Gastrocnemius medialis (tissue), 4 donors: ENCODE measurements around the gene PAPPA2. TPM values are rescaled to one million over a fixed set of nuclear protein-coding genes. Genes with fewer than 3 reads are reported as not detected.

Experiments
- ATAC-seq, 2 donors: fragments of 150-250 bp; one replicate each; pipeline ENCODE4 v1.9.1; 2016
- DNase-seq, 2 donors: peaks; one replicate each; pipeline ENCODE4 v3.0.0-alpha.2; 2019
- H3K27ac ChIP-seq, 4 donors: fragments of 200-600 bp; sonication (generic); 1 replicate in 1 of 4; 2 replicates in 3 of 4; pipeline ENCODE4 v1.5.1; 2016 to 2018; ENCODE audit warnings: mild to moderate bottlenecking in 2 of 4, moderate library complexity in 1 of 4
- H3K27me3 ChIP-seq, 3 donors: fragments of 200-600 bp; sonication (generic) in 2 of 3; 1 replicate in 1 of 3; 2 replicates in 2 of 3; pipeline versions ENCODE4 v1.5.1 to v1.6.0; 2016 to 2019; ENCODE audit warnings: mild to moderate bottlenecking in 1 of 3, moderate library complexity in 1 of 3
- H3K36me3 ChIP-seq, 2 donors: fragments of 200-600 bp; sonication (generic) in 1 of 2; one replicate each; pipeline ENCODE4 v1.5.1; 2017 to 2018
- H3K4me1 ChIP-seq, 2 donors: fragments of 200-600 bp; sonication (generic) in 1 of 2; one replicate each; pipeline ENCODE4 v1.5.1; 2016 to 2017; ENCODE audit warnings: mild to moderate bottlenecking in 2 of 2
- H3K4me3 ChIP-seq, 4 donors: fragments of 200-600 bp; sonication (generic) in 3 of 4; 1 replicate in 1 of 4; 2 replicates in 3 of 4; pipeline ENCODE4 v1.5.1; 2016 to 2019; ENCODE audit warnings: mild to moderate bottlenecking in 2 of 4
- H3K9me3 ChIP-seq, 3 donors: fragments of 200-600 bp; sonication (generic) in 2 of 3; 1 replicate in 1 of 3; 2 replicates in 2 of 3; pipeline ENCODE4 v1.5.1; 2016 to 2019
- POLR2A ChIP-seq, 2 donors: fragments of 450-650 bp; IDR thresholded peaks; one replicate each; pipeline ENCODE4 v1.6.1; 2017; ENCODE audit warnings: antibody characterized with exemption in 2 of 2, mild to moderate bottlenecking in 2 of 2, moderate library complexity in 2 of 2
- in situ Hi-C, 4 donors: fragments of 200-750 bp; cut with MboI; loops; one replicate each; pipeline versions ENCODE4 v1.15.0 to v1.8.0; 2017; ENCODE audit warnings: low sequenced_read_pairs in 4 of 4
- intact Hi-C: fragments of 100-400 bp; cut with DNase I; formaldehyde crosslinking; loops from one replicate; pipeline ENCODE4 v1.15.1; 2023; ENCODE audit warnings: low total_unique reads
- total RNA-seq, 4 donors: library from RNA; depleted of rRNA; stranded (reverse); fragments of >200 nt; gene quantifications; one replicate each; pipeline versions ENCODE4 v1.1.0 to v1.2.3, GENCODE V29; 2016
- TF ChIP-seq, protein P1 (sequence below), 5 experiments: fragments of 450-650 bp in 3 of 5; fragments of 200-600 bp in 2 of 5; sonication (generic) in 2 of 5; IDR thresholded peaks in 4 of 5; conservative IDR thresholded peaks in 1 of 5; 1 replicate in 4 of 5; 2 replicates in 1 of 5; pipeline ENCODE4 v1.5.1; 2016 to 2019; ENCODE audit warnings: antibody characterized with exemption in 5 of 5, mild to moderate bottlenecking in 3 of 5, moderate library complexity in 3 of 5

Gene PAPPA2
- total RNA-seq, 4 donors from 2014 or later, result 0.11 TPM; not detected in 3

DNA sequence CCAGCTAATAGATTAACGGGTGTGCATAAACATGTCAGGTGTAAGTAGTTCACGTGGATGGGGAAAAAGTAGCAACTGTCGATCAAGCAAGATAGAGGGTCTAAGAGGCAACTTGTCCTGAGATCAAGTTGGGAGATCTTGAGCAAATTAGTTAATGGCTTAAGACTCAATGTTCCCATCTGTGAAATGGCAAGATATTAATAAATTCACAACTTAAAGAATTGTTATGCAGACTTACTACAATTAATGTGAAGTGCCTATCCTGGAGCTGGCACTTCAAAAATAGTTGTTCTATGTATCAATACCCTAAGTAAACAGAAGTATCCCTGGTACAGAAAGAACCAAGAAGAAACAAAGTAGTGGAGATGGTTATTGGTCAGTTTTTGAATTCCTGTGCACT lies 389.1 kb downstream of the PAPPA2 start:
- in situ Hi-C loops (loop anchor here in 2 of 4 donors (25.0 kb wide), 1 partner anchor 465 kb away; no protein-coding TSS in a partner anchor), intact Hi-C loops (no loop called here)
- Histone ChIP-seq H3K4me3 (no peak overlapping the region), H3K9me3 (no peaks in the 10 kb centered on the region), H3K27me3 (no peaks in the 10 kb centered on the region), H3K4me1 (no peaks in the 10 kb centered on the region), H3K36me3 (no peaks in the 10 kb centered on the region), H3K27ac (no peak overlapping the region)
- ATAC-seq (no peak), DNase-seq (no peak)
- TF ChIP-seq POLR2A (IDR thresholded peaks at IDR 0.05), result no peak
- TF ChIP-seq, protein P1, sequence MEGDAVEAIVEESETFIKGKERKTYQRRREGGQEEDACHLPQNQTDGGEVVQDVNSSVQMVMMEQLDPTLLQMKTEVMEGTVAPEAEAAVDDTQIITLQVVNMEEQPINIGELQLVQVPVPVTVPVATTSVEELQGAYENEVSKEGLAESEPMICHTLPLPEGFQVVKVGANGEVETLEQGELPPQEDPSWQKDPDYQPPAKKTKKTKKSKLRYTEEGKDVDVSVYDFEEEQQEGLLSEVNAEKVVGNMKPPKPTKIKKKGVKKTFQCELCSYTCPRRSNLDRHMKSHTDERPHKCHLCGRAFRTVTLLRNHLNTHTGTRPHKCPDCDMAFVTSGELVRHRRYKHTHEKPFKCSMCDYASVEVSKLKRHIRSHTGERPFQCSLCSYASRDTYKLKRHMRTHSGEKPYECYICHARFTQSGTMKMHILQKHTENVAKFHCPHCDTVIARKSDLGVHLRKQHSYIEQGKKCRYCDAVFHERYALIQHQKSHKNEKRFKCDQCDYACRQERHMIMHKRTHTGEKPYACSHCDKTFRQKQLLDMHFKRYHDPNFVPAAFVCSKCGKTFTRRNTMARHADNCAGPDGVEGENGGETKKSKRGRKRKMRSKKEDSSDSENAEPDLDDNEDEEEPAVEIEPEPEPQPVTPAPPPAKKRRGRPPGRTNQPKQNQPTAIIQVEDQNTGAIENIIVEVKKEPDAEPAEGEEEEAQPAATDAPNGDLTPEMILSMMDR (IDR thresholded peaks at IDR 0.05 in 4 of 5, conservative IDR thresholded peaks at IDR 0.05 in 1 of 5), result no peak

DNA sequence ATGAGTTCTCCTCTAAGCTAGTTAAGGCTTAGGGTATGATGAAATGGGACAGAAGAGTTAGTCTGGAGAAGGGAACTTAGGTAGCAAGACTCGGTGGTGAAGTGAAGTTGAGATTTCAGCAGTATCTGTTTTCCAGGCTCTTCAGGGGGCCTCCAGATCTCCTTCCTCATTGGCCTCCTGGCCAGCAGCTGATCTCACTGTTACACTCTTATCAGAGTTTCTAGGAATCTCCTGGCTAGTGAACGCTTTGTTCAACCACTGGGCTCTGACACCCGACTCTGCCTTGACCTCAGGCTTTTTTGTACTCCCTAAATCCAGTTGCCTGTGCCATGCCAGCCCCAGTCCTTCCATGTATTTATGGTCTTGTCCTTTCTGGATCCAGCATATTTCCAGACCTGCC lies 390.5 kb downstream of the PAPPA2 start:
- ATAC-seq (no peak), DNase-seq (no peak)
- H3K4me3 ChIP-seq, result no peak overlapping the region

DNA sequence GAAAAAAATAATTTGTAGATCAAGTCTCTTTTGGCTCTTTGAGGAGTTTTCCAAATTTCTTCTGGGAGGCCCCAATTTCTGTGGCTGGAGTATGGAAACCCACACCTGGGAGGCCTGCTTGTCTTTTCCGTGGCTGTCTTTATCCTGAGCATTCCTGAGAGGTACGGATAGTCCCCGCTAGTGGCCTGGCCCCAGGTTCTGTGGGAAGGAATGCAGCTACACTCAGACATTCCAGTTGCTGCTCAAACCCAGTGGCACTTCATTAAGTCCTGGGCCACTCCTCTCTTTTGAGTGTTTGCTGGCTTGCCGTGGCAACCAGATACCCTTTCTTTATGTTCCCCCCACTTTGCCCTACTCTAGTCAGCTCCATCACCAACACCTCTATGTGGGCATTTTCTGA lies 391.1 kb downstream of the PAPPA2 start:
- TF ChIP-seq, protein P1 (IDR thresholded peaks at IDR 0.05 in 4 of 5, conservative IDR thresholded peaks at IDR 0.05 in 1 of 5), result no peak
- no peak for TF ChIP-seq POLR2A (IDR thresholded peaks at IDR 0.05)
- no peak overlapping the region for H3K27ac ChIP-seq
- ATAC-seq (no peak), DNase-seq (no peak)
- H3K4me1 ChIP-seq, result no peaks in the 10 kb centered on the region
- H3K9me3 ChIP-seq, result no peaks in the 10 kb centered on the region
- intact Hi-C loops (no loop called here), in situ Hi-C loops (loop anchor here in 2 of 4 donors (25.0 kb wide), 1 partner anchor 467 kb away; no protein-coding TSS in a partner anchor)
- no peak overlapping the region for H3K4me3 ChIP-seq
- no peaks in the 10 kb centered on the region for H3K36me3 ChIP-seq
- H3K27me3 ChIP-seq, result no peaks in the 10 kb centered on the region

More for the DNA sequence above, 390.5 kb downstream of the PAPPA2 start:
- Histone ChIP-seq H3K4me1 (no peaks in the 10 kb centered on the region), H3K27ac (no peak overlapping the region), H3K27me3 (no peaks in the 10 kb centered on the region), H3K36me3 (no peaks in the 10 kb centered on the region), H3K9me3 (no peaks in the 10 kb centered on the region)
- TF ChIP-seq POLR2A (IDR thresholded peaks at IDR 0.05), result no peak
- TF ChIP-seq, protein P1 (IDR thresholded peaks at IDR 0.05 in 4 of 5, conservative IDR thresholded peaks at IDR 0.05 in 1 of 5), result no peak
- intact Hi-C loops (no loop called here), in situ Hi-C loops (loop anchor here in 2 of 4 donors (25.0 kb wide), 1 partner anchor 466 kb away; no protein-coding TSS in a partner anchor)

DNA sequence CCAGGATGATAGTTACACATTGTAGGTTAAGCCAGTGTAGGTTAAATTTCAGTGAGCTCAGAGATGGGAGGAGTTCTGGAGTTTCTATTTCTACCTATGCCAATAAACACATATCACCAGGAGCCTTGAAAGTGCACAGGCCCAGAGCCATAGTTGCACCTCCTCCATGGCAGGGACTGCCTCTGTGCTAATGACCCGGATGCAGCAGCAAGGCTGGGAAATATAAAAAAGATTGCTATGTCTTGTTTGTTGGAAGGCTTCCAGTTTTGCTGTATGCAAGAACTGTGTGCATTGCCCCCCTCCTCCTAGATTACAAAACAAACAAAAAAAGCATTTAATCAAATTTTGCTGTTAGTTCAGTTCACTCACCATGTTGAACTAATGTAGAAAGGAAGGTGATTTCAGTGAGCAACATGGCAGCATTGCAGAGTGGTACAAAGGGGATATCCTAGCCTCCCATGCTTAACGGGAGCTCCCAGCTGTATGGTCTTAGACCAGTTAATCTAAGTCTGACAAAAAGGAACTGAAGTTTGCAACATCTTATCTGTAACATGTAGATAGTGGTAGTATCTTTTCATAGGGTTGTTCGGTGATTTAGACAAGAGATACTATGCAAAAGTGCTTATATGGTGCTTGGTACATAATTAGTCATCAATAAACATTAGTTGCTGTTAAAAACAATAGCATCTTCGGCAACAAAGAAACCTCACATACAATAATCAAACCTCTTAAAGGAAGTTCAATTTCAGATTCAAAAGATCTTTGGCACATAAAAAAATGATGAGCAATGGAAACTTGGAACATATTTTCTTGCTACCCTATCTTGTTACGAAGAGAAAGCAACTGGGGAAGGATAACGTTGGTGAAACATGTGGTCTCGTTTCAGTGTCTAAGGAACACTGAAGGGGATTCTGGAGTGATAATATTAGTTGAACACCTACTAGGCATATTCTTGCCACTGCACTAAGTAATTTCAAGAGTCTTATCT lies 392.1 kb downstream of the PAPPA2 start:
- Histone ChIP-seq H3K4me3 (no peak overlapping the region), H3K36me3 (no peaks in the 10 kb centered on the region), H3K27me3 (no peaks in the 10 kb centered on the region), H3K4me1 (no peaks in the 10 kb centered on the region), H3K9me3 (no peaks in the 10 kb centered on the region), H3K27ac (no peak overlapping the region)
- in situ Hi-C loops, result loop anchor here in 2 of 4 donors (25.0 kb wide), 1 partner anchor 468 kb away; no protein-coding TSS in a partner anchor
- DNase-seq (no peak), ATAC-seq (no peak)
- TF ChIP-seq POLR2A (IDR thresholded peaks at IDR 0.05), result no peak
- TF ChIP-seq, protein P1 (IDR thresholded peaks at IDR 0.05 in 4 of 5, conservative IDR thresholded peaks at IDR 0.05 in 1 of 5), result no peak
- intact Hi-C loops, result no loop called here
